ENCODE data around the gene MED9.

Gene MED9

GRCh38 chr17:17492085-17492484, 15.3 kb downstream of the MED9 start:
- Histone ChIP-seq H3K4me1 (ENCODE audit: low read length) (peaks cover 12% of the 10 kb centered on the region; the same call in 1 of the 2 replicates), H2AFZ (ENCODE audit: low read length) (no peak overlapping the region), H3K9me3 (replicated peaks; ENCODE audit: insufficient read depth, low read length) (no peaks in the 10 kb centered on the region), H3K27me3 (replicated peaks; ENCODE audit: insufficient read depth, low read length) (no peaks in the 10 kb centered on the region; the same call in 1 of the 2 replicates), H3K4me3 (ENCODE audit: low read length) (no peak overlapping the region), H3K4me2 (ENCODE audit: low read depth, low read length) (no peak overlapping the region), H3F3A (ENCODE audit: insufficient read depth, low read length) (peaks cover 14% of the 10 kb centered on the region; the same call in 1 of the 2 replicates), H3K9ac (ENCODE audit: low read length) (no peak overlapping the region), H3K36me3 (replicated peaks; ENCODE audit: insufficient read depth, low read length) (0 out of 2 replicates have a peak, but pooled peaks cover 3% of the 10 kb centered on the region), H3K79me2 (ENCODE audit: low read length) (no peaks in the 10 kb centered on the region), H3K27ac (ENCODE audit: low read length) (no peak overlapping the region), H4K20me1 (ENCODE audit: insufficient read depth, low read length) (no peaks in the 10 kb centered on the region), H3K9me2 (replicated peaks; ENCODE audit: insufficient read depth, low read length) (no peaks in the 10 kb centered on the region)
- TF ChIP-seq CTCF (IDR thresholded peaks at IDR 0.05; ENCODE audit: low read length), result no peak
- TF ChIP-seq EZH2phosphoT487 (IDR thresholded peaks at IDR 0.05; ENCODE audit: low read length), result no peak
- TF ChIP-seq EZH2 (optimal IDR thresholded peaks at IDR 0.05; ENCODE audit: low read depth, low read length), result no peak
- no peak for DNase-seq

- Histone ChIP-seq H3K79me2 (ENCODE audit: low read length) (no peaks in the 10 kb centered on the region), H3K9ac (ENCODE audit: low read length) (no peak overlapping the region), H3K27ac (ENCODE audit: low read length) (no peak overlapping the region), H2AFZ (ENCODE audit: low read length) (no peak overlapping the region), H3K4me3 (ENCODE audit: low read length) (no peak overlapping the region), H3K36me3 (replicated peaks; ENCODE audit: insufficient read depth, low read length) (0 out of 2 replicates have a peak, but pooled peaks cover 3% of the 10 kb centered on the region), H3F3A (ENCODE audit: insufficient read depth, low read length) (peaks cover 14% of the 10 kb centered on the region; the same call in 1 of the 2 replicates), H3K9me2 (replicated peaks; ENCODE audit: insufficient read depth, low read length) (no peaks in the 10 kb centered on the region), H3K9me3 (replicated peaks; ENCODE audit: insufficient read depth, low read length) (no peaks in the 10 kb centered on the region), H4K20me1 (ENCODE audit: insufficient read depth, low read length) (no peaks in the 10 kb centered on the region), H3K27me3 (replicated peaks; ENCODE audit: insufficient read depth, low read length) (no peaks in the 10 kb centered on the region; the same call in 1 of the 2 replicates), H3K4me1 (ENCODE audit: low read length) (peaks cover 12% of the 10 kb centered on the region; the same call in 1 of the 2 replicates), H3K4me2 (ENCODE audit: low read depth, low read length) (no peak overlapping the region)
- no peak for DNase-seq
- TF ChIP-seq CTCF (IDR thresholded peaks at IDR 0.05; ENCODE audit: low read length) (no peak), EZH2 (optimal IDR thresholded peaks at IDR 0.05; ENCODE audit: low read depth, low read length) (no peak), EZH2phosphoT487 (IDR thresholded peaks at IDR 0.05; ENCODE audit: low read length) (no peak)
Measured at GRCh38 chr17:17492571-17492970, 15.8 kb downstream of the MED9 start.

- H3K27ac ChIP-seq (ENCODE audit: low read length), result no peak overlapping the region
Measured at GRCh38 chr17:17493249-17493985, 16.6 kb downstream of the MED9 start.

More at GRCh38 chr17:17493249-17493985, 16.6 kb downstream of the MED9 start:
- no peak overlapping the region for H3K9ac ChIP-seq (ENCODE audit: low read length)
- H3K79me2 ChIP-seq (ENCODE audit: low read length), result no peaks in the 10 kb centered on the region
- peaks cover 3% of the 10 kb centered on the region; the same call in 1 of the 2 replicates for H3K27me3 ChIP-seq (replicated peaks; ENCODE audit: insufficient read depth, low read length)
- peaks cover 12% of the 10 kb centered on the region; the same call in 1 of the 2 replicates for H3K4me1 ChIP-seq (ENCODE audit: low read length)
- no peak for DNase-seq
- peaks cover 14% of the 10 kb centered on the region; the same call in 1 of the 2 replicates for H3F3A ChIP-seq (ENCODE audit: insufficient read depth, low read length)
- H3K36me3 ChIP-seq (replicated peaks; ENCODE audit: insufficient read depth, low read length), result no peaks in the 10 kb centered on the region
- no peaks in the 10 kb centered on the region for H3K9me2 ChIP-seq (replicated peaks; ENCODE audit: insufficient read depth, low read length)
- H2AFZ ChIP-seq (ENCODE audit: low read length), result no peak overlapping the region
- TF ChIP-seq CTCF (IDR thresholded peaks at IDR 0.05; ENCODE audit: low read length), result no peak
- TF ChIP-seq EZH2phosphoT487 (IDR thresholded peaks at IDR 0.05; ENCODE audit: low read length), result no peak
- TF ChIP-seq EZH2 (optimal IDR thresholded peaks at IDR 0.05; ENCODE audit: low read depth, low read length), result no peak
- H3K4me2 ChIP-seq (ENCODE audit: low read depth, low read length), result no peak overlapping the region
- H3K4me3 ChIP-seq (ENCODE audit: low read length), result no peak overlapping the region
- H3K9me3 ChIP-seq (replicated peaks; ENCODE audit: insufficient read depth, low read length), result no peaks in the 10 kb centered on the region
- H4K20me1 ChIP-seq (ENCODE audit: insufficient read depth, low read length), result no peaks in the 10 kb centered on the region
